HepG2 (cell line): ENCODE data around the gene WIPF2. TPM values are rescaled to one million over a fixed set of nuclear protein-coding genes. Genes with fewer than 3 reads are reported as not detected.

Source experiments
- CAMTA2 ChIP-seq: sonication (generic); formaldehyde crosslinking; IDR thresholded peaks from 2 replicates; pipeline ENCODE4 v1.4.0; 2020; ENCODE audit warnings: mild to moderate bottlenecking, missing genetic modification reagents, borderline replicate concordance
- CHD4 ChIP-seq: fragments of 200-600 bp; sonication (generic); IDR thresholded peaks from 2 replicates; pipeline ENCODE4 v1.7.0; 2017; ENCODE audit warnings: mild to moderate bottlenecking, low read length, borderline replicate concordance
- HOXA7 ChIP-seq: sonication (generic); formaldehyde crosslinking; IDR thresholded peaks from 2 replicates; pipeline ENCODE4 v1.8.1; 2022; ENCODE audit warnings: mild to moderate bottlenecking, missing genetic modification reagents, moderate library complexity
- IKZF1 ChIP-seq: fragments of 450-650 bp; IDR thresholded peaks from 2 replicates; pipeline ENCODE4 v1.7.1; 2016
- KDM1A ChIP-seq: IDR thresholded peaks from 2 replicates; pipeline ENCODE4 v1.6.1; 2016; ENCODE audit warnings: missing compliant biosample characterization
- MATR3 ChIP-seq: sonication (generic); formaldehyde crosslinking; IDR thresholded peaks from 2 replicates; pipeline ENCODE4 v1.4.0; 2020; ENCODE audit warnings: missing genetic modification reagents
- MXD1 ChIP-seq: sonication (generic); formaldehyde crosslinking; IDR thresholded peaks from 2 replicates; pipeline ENCODE4 v1.4.0; 2020; ENCODE audit warnings: mild to moderate bottlenecking, missing genetic modification reagents
- MZF1 ChIP-seq: sonication (generic); formaldehyde crosslinking; IDR thresholded peaks from 2 replicates; pipeline ENCODE4 v1.8.1; 2023; ENCODE audit warnings: mild to moderate bottlenecking, missing genetic modification reagents, borderline replicate concordance
- NFE2 ChIP-seq: sonication (generic); formaldehyde crosslinking; IDR thresholded peaks from 2 replicates; pipeline ENCODE4 v1.4.0; 2020; ENCODE audit warnings: missing genetic modification reagents
- PRPF4 ChIP-seq: fragments of 200-400 bp; formaldehyde crosslinking; IDR thresholded peaks from 2 replicates; pipeline ENCODE4 v1.6.1; 2016; ENCODE audit warnings: low read length, low read depth; ENCODE audit not compliant: poor library complexity, severe bottlenecking
- RBFOX2 ChIP-seq: fragments of 200-400 bp; formaldehyde crosslinking; IDR thresholded peaks from 2 replicates; pipeline ENCODE4 v1.6.1; 2017; ENCODE audit warnings: low read depth, mild to moderate bottlenecking, low read length
- RELA ChIP-seq: sonication (generic); formaldehyde crosslinking; IDR thresholded peaks from 2 replicates; pipeline ENCODE4 v1.4.0; 2020; ENCODE audit warnings: missing genetic modification reagents
- SIN3A ChIP-seq: IDR thresholded peaks from 2 replicates; pipeline ENCODE4 v1.6.1; 2011; ENCODE audit warnings: low read depth, mild to moderate bottlenecking, control low read depth, low read length, borderline replicate concordance
- SIX1 ChIP-seq: sonication (generic); formaldehyde crosslinking; IDR thresholded peaks from 2 replicates; pipeline ENCODE4 v1.4.0; 2020; ENCODE audit warnings: missing genetic modification reagents, borderline replicate concordance
- SP1 ChIP-seq, 2 experiments: fragments of 450-650 bp in 1 of 2; sonication (generic) in 1 of 2; formaldehyde crosslinking in 1 of 2; IDR thresholded peaks; 2 replicates each; pipeline versions ENCODE4 v1.4.0 to v1.6.1; 2016 to 2020; ENCODE audit warnings: missing genetic modification reagents in 1 of 2
- TBP ChIP-seq: sonication (generic); formaldehyde crosslinking; IDR thresholded peaks from 2 replicates; pipeline ENCODE4 v1.5.0; 2020; ENCODE audit warnings: missing genetic modification reagents
- TP53 ChIP-seq: sonication (generic); formaldehyde crosslinking; conservative IDR thresholded peaks from 2 replicates; pipeline ENCODE4 v1.4.0; 2020; ENCODE audit warnings: missing genetic modification reagents
- ZBTB2 ChIP-seq: sonication (generic); formaldehyde crosslinking; IDR thresholded peaks from 2 replicates; pipeline ENCODE4 v1.8.0; 2022; ENCODE audit warnings: low read depth, missing genetic modification reagents
- ZBTB37 ChIP-seq: sonication (generic); formaldehyde crosslinking; IDR thresholded peaks from 2 replicates; pipeline ENCODE4 v1.4.0; 2020; ENCODE audit warnings: mild to moderate bottlenecking, missing genetic modification reagents
- ZMYM3 ChIP-seq: sonication (generic); formaldehyde crosslinking; IDR thresholded peaks from 2 replicates; pipeline ENCODE4 v1.5.1; 2020; ENCODE audit warnings: mild to moderate bottlenecking, missing genetic modification reagents
- ZNF264 ChIP-seq: sonication (generic); formaldehyde crosslinking; IDR thresholded peaks from 2 replicates; pipeline ENCODE4 v1.4.0; 2020; ENCODE audit warnings: missing genetic modification reagents
- ZNF33A ChIP-seq: sonication (generic); formaldehyde crosslinking; IDR thresholded peaks from 2 replicates; pipeline ENCODE4 v1.5.1; 2020; ENCODE audit warnings: missing genetic modification reagents, mild to moderate bottlenecking, moderate library complexity, borderline replicate concordance
- ZNF432 ChIP-seq: sonication (generic); formaldehyde crosslinking; IDR thresholded peaks from 2 replicates; pipeline ENCODE4 v1.5.0; 2020; ENCODE audit warnings: missing genetic modification reagents, mild to moderate bottlenecking, borderline replicate concordance
- ZNF510 ChIP-seq: sonication (generic); formaldehyde crosslinking; IDR thresholded peaks from 2 replicates; pipeline ENCODE4 v1.4.0; 2020; ENCODE audit warnings: low read depth, mild to moderate bottlenecking, missing genetic modification reagents
- ZNF629 ChIP-seq: sonication (generic); formaldehyde crosslinking; conservative IDR thresholded peaks from 2 replicates; pipeline ENCODE4 v1.5.0; 2020; ENCODE audit warnings: missing genetic modification reagents
- ZNF678 ChIP-seq: sonication (generic); formaldehyde crosslinking; IDR thresholded peaks from 2 replicates; pipeline ENCODE4 v1.4.0; 2020; ENCODE audit warnings: mild to moderate bottlenecking, missing genetic modification reagents
- ZNF709 ChIP-seq: sonication (generic); formaldehyde crosslinking; IDR thresholded peaks from 2 replicates; pipeline ENCODE4 v1.5.0; 2020; ENCODE audit warnings: mild to moderate bottlenecking, missing genetic modification reagents
- ZNF878 ChIP-seq: sonication (generic); formaldehyde crosslinking; IDR thresholded peaks from 2 replicates; pipeline ENCODE4 v1.8.1; 2023; ENCODE audit warnings: mild to moderate bottlenecking, missing genetic modification reagents, moderate library complexity
- ZSCAN31 ChIP-seq: sonication (generic); formaldehyde crosslinking; IDR thresholded peaks from 2 replicates; pipeline ENCODE4 v1.5.0; 2020; ENCODE audit warnings: low read depth, mild to moderate bottlenecking, missing genetic modification reagents
- ZSCAN9 ChIP-seq: IDR thresholded peaks from 2 replicates; pipeline ENCODE4 v1.6.1; 2016; ENCODE audit warnings: borderline replicate concordance
- polyA plus RNA-seq, 8 experiments: library from polyadenylated mRNA; depleted of rRNA in 3 of 8; stranded (reverse) in 7 of 8; unstranded in 1 of 8; fragments of >200 nt; fragmentation: Illumina TruSeq in 4 of 8; extraction: Trizol in 4 of 8; gene quantifications; 2 replicates each; pipeline versions ENCODE4 v1.2.1 to v1.2.3, GENCODE V29; 2011 to 2016; ENCODE audit warnings: low read depth in 4 of 8, missing spikeins in 1 of 8, mixed read lengths in 1 of 8; ENCODE audit not compliant: insufficient read depth in 1 of 8
- total RNA-seq, 5 experiments: library from RNA; depleted of rRNA; stranded (reverse); fragments of >200 nt; fragmentation: Illumina TruSeq; extraction: Trizol; gene quantifications; 2 replicates each; pipeline ENCODE4 v1.2.3, GENCODE V29; 2016; ENCODE audit warnings: low read depth in 1 of 5

Gene WIPF2
- total and polyA plus RNA-seq, 2 of the 13 experiments (the other 11 are each of a cell fraction or from before 2014, with no cell fraction given) = 7.2 to 10.8 TPM

GRCh38 chr17:40218006-40218739 lies 931 bp upstream of the WIPF2 start (continued):
- TF ChIP-seq SP1 (IDR thresholded peaks at IDR 0.05) (no peak), SP1 (CRISPR knock-in tag; IDR thresholded peaks at IDR 0.05) (no peak), MATR3 (CRISPR knock-in tag) (no peak), ZNF629 (CRISPR knock-in tag) (peak; percentile 92), RBFOX2 (no peak), ZMYM3 (CRISPR knock-in tag) (0 out of 2 replicates have a peak, but pooled peaks have one; percentile 23), ZNF510 (CRISPR knock-in tag) (no peak), ZSCAN31 (CRISPR knock-in tag) (no peak), KDM1A (CRISPR knock-in tag) (0 out of 2 replicates have a peak, but pooled peaks have one; percentile 62), RELA (no peak), ZNF678 (CRISPR knock-in tag) (no peak), HOXA7 (CRISPR knock-in tag) (0 out of 2 replicates have a peak, but pooled peaks have one; percentile 40), ZNF33A (CRISPR knock-in tag) (no peak), MXD1 (no peak), PRPF4 (no peak), MZF1 (CRISPR knock-in tag) (no peak), TP53 (CRISPR knock-in tag) (no peak), ZBTB37 (CRISPR knock-in tag) (no peak), ZSCAN9 (no peak), CHD4 (peak; percentile 82; the same call in 1 of the 2 replicates), ZNF878 (CRISPR knock-in tag) (0 out of 2 replicates have a peak, but pooled peaks have one; percentile 18), ZNF432 (CRISPR knock-in tag) (no peak), ZNF264 (CRISPR knock-in tag) (0 out of 2 replicates have a peak, but pooled peaks have one; percentile 1), ZNF709 (CRISPR knock-in tag) (no peak), TBP (CRISPR knock-in tag) (no peak), NFE2 (CRISPR knock-in tag) (no peak), CAMTA2 (no peak), SIX1 (no peak), ZBTB2 (CRISPR knock-in tag) (0 out of 2 replicates have a peak, but pooled peaks have one; percentile 22), SIN3A (no peak), IKZF1 (no peak)
- TF ChIP-seq, all 625 proteins: peak for 15
